ENCODE measurements around the gene CHIT1. TPM values are rescaled to one million over a fixed set of nuclear protein-coding genes. Genes with fewer than 3 reads are reported as not detected.

CHIT1 gene
- total and polyA plus RNA-seq, 9 of the 15 experiments (the other 6 are each of a cell fraction or from before 2014, with no cell fraction given), result not detected

GRCh38 chr1:203267347-203267846 is 37.9 kb upstream of the CHIT1 start (continued):
- TF ChIP-seq, protein P1, sequence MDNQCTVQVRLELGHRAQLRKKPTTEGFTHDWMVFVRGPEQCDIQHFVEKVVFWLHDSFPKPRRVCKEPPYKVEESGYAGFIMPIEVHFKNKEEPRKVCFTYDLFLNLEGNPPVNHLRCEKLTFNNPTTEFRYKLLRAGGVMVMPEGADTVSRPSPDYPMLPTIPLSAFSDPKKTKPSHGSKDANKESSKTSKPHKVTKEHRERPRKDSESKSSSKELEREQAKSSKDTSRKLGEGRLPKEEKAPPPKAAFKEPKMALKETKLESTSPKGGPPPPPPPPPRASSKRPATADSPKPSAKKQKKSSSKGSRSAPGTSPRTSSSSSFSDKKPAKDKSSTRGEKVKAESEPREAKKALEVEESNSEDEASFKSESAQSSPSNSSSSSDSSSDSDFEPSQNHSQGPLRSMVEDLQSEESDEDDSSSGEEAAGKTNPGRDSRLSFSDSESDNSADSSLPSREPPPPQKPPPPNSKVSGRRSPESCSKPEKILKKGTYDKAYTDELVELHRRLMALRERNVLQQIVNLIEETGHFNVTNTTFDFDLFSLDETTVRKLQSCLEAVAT (IDR thresholded peaks at IDR 0.05), result peak in 1 of 2 experiments; percentile 89; a peak in 2 of 4 replicates
- TF ChIP-seq KDM1A (IDR thresholded peaks at IDR 0.05), result no peak
- TF ChIP-seq BRD9 (IDR thresholded peaks at IDR 0.05; ENCODE audit: low read depth, partially characterized antibody), result peak; percentile 38
- TF ChIP-seq PTTG1 (tag; IDR thresholded peaks at IDR 0.05; ENCODE audit: low read depth), result no peak
- peak; percentile 43; the same call in 1 of the 2 replicates for TF ChIP-seq NBN (IDR thresholded peaks at IDR 0.05; ENCODE audit: low read depth)
- TF ChIP-seq, protein P2, sequence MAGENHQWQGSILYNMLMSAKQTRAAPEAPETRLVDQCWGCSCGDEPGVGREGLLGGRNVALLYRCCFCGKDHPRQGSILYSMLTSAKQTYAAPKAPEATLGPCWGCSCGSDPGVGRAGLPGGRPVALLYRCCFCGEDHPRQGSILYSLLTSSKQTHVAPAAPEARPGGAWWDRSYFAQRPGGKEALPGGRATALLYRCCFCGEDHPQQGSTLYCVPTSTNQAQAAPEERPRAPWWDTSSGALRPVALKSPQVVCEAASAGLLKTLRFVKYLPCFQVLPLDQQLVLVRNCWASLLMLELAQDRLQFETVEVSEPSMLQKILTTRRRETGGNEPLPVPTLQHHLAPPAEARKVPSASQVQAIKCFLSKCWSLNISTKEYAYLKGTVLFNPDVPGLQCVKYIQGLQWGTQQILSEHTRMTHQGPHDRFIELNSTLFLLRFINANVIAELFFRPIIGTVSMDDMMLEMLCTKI (IDR thresholded peaks at IDR 0.05; ENCODE audit: partially characterized antibody), result no peak
- no peak for TF ChIP-seq ARID3B (CRISPR knock-in tag; IDR thresholded peaks at IDR 0.05; ENCODE audit: borderline replicate concordance)
- TF ChIP-seq NRF1 (conservative IDR thresholded peaks at IDR 0.05 in 1 of 2, IDR thresholded peaks at IDR 0.05 in 1 of 2), result peak; percentile 86 to 89
- no peak for TF ChIP-seq ZNF778 (CRISPR knock-in tag; IDR thresholded peaks at IDR 0.05)
- no peak for TF ChIP-seq SMARCB1 (IDR thresholded peaks at IDR 0.05; ENCODE audit: insufficient read length, low read depth)
- TF ChIP-seq, protein P3, sequence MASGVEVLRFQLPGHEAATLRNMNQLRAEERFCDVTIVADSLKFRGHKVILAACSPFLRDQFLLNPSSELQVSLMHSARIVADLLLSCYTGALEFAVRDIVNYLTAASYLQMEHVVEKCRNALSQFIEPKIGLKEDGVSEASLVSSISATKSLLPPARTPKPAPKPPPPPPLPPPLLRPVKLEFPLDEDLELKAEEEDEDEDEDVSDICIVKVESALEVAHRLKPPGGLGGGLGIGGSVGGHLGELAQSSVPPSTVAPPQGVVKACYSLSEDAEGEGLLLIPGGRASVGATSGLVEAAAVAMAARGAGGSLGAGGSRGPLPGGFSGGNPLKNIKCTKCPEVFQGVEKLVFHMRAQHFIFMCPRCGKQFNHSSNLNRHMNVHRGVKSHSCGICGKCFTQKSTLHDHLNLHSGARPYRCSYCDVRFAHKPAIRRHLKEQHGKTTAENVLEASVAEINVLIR (CRISPR knock-in tag; IDR thresholded peaks at IDR 0.05), result no peak
- no peak for TF ChIP-seq ZNF644 (tag; IDR thresholded peaks at IDR 0.05; ENCODE audit: low read depth)
- peak; percentile 40; the same call in 1 of the 2 replicates for TF ChIP-seq CTBP1 (IDR thresholded peaks at IDR 0.05; ENCODE audit: borderline replicate concordance)
- TF ChIP-seq ZNF143 (CRISPR knock-in tag; IDR thresholded peaks at IDR 0.05), result no peak
- no peak for TF ChIP-seq ZNF316 (IDR thresholded peaks at IDR 0.05)
- no peak for TF ChIP-seq NONO (IDR thresholded peaks at IDR 0.05; ENCODE audit: low read depth in 2 of 2, low read length in 1 of 2)
- no peak for TF ChIP-seq TCF3 (CRISPR knock-in tag; IDR thresholded peaks at IDR 0.05)
- peak; percentile 79; the same call in 1 of the 2 replicates for TF ChIP-seq CBFB (CRISPR knock-in tag; IDR thresholded peaks at IDR 0.05)
- no peak for TF ChIP-seq TSC22D4 (tag; IDR thresholded peaks at IDR 0.05)
- TF ChIP-seq, protein P4, sequence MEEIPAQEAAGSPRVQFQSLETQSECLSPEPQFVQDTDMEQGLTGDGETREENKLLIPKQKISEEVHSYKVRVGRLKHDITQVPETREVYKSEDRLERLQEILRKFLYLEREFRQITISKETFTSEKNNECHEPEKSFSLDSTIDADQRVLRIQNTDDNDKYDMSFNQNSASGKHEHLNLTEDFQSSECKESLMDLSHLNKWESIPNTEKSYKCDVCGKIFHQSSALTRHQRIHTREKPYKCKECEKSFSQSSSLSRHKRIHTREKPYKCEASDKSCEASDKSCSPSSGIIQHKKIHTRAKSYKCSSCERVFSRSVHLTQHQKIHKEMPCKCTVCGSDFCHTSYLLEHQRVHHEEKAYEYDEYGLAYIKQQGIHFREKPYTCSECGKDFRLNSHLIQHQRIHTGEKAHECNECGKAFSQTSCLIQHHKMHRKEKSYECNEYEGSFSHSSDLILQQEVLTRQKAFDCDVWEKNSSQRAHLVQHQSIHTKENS (CRISPR knock-in tag; IDR thresholded peaks at IDR 0.05), result no peak
- no peak for TF ChIP-seq ZNF175 (CRISPR knock-in tag; IDR thresholded peaks at IDR 0.05; ENCODE audit: low read depth)
- TF ChIP-seq MLX (CRISPR knock-in tag; conservative IDR thresholded peaks at IDR 0.05), result no peak
